Measurements from ENCODE around the gene IQCE. TPM values are rescaled to one million over a fixed set of nuclear protein-coding genes. Genes with fewer than 3 reads are reported as not detected.

Gene IQCE
- total RNA-seq, 1 experiment from 2014 or later, result 22.3 TPM

DNA sequence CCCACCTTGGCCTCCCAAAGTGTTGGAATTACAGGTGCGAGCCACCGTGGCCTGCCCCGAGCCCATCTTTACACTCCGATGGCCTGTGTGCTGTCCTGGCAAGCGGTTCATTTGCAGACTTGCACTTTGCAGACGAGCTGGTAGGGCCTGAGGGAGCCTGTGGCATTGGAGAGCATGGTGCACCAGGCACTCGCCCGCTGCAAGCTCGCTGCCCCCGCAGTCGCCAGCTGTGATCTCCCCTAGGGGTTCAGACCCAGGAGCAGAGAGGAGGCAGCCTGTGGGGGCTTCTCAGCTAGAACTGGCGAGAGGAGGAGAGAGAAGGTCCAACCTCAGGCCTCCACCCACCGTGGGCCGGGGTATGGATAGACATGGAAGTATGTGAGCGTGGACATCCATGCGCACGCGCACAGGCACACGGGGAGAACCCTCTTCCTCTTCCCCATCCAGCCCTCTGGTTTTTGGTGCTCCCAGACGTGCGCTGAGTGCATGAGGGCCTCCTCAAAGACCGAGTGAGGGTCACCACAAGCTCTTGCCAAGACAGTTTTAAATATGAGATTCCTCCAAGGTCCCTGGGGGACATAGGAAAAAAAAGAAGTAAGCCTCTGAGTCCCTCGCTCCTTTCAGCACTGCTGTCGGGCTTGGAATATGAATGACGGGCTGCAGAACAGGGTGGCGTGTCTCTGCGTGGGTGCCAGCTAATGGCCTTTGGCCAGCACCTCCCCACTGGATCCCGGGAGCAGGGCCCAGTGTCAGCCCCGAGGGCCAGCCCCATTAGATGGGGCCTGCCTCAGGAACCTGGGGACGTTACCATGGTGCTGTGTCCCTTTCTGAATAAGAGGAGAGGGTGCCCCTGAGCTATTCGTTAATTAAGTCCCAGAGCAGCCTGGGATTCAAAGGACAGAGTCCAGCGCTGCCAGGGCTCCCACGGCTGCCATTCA, 57.9 kb downstream of the IQCE start:
- in situ Hi-C loops (cut with HindIII; ENCODE audit: low pct_unique_long_range_greater_than_20kb, low sequenced_read_pairs), result no loop called here
- DNase-seq (ENCODE audit: low read depth, low spot score), result no peak

- in situ Hi-C loops (cut with HindIII; ENCODE audit: low pct_unique_long_range_greater_than_20kb, low sequenced_read_pairs), result no loop called here
- no peak for DNase-seq (ENCODE audit: low read depth, low spot score)
Observed at GRCh38 chr7:2617325-2617905, 58.6 kb downstream of the IQCE start.

- in situ Hi-C loops (cut with HindIII; ENCODE audit: low pct_unique_long_range_greater_than_20kb, low sequenced_read_pairs), result no loop called here
- no peak for DNase-seq (ENCODE audit: low read depth, low spot score)
Observed at GRCh38 chr7:2619116-2619515, 60.3 kb downstream of the IQCE start.

DNA sequence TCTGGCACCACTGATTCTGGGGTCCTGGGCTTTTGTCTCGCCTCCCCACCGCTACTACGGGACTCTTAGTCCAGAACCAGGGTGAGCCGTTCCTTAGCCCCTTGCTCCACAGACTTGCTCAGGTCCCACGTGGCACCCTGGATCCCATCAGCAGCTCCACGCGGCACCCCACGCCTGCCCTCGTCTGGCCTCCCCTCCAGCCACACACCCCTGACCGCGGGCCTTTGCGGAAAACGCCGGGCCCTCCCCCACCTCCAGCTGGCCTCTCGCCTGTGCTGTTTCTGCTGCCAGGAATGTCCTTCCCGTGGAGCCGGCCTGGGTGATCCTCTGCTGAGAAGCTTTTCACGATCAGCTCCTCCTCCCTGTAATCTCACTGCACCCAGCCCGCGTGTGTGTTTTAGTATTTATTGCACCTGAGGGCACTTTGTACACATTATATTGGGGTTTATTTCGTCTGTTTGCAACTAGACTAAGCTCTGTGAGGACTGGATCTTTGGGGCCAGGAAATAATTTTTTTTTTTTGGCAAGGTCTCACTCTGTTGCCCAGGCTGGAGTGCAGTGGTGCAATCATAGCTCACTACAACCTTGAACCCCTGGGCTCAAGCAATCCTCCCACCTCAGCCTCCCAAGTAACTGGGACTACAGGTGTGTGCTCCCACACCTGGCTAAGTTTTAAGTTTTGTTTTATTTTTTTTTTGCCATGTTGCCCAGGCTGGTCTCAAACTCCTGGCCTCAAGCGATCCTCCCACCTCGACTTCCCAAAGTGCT, 62.5 kb downstream of the IQCE start:
- no peak for DNase-seq (ENCODE audit: low read depth, low spot score)

DNA sequence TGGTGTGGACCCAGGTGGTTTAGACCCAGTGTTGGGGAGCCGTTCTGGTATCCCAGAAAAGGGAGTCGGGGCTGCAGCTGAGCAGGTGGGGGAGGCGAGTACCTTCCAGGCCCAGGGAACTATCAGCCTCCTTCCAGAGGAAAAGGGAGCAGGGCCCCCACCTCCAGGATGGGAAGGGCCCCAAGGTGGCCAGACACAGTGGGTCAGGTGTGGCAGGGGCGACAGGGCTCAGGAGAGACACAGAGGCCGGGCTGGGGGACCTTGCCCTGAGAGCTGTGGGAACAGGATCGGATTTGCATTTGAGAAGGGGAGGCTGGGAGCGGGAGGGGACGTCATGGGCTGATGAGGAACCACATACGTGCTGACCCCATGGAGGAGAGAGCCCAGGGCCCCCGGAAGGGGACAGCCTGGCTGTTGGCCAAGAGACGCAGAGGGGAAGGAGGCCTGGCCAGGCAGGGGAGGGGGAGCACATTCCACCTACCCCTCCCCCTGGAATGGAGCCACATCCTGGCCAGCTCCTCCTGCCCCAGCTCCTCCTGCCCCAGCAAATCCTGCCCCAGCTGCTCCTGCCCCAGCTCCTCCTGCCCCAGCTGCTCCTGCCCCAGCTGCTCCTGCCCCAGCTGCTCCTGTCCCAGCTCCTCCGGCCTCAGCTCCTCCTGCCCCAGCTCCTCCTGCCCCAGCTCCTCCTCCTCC, 63.3 kb downstream of the IQCE start:
- in situ Hi-C loops (cut with HindIII; ENCODE audit: low pct_unique_long_range_greater_than_20kb, low sequenced_read_pairs), result no loop called here
- DNase-seq (ENCODE audit: low read depth, low spot score), result no peak

More for the DNA sequence above, 62.5 kb downstream of the IQCE start:
- in situ Hi-C loops (cut with HindIII; ENCODE audit: low pct_unique_long_range_greater_than_20kb, low sequenced_read_pairs), result no loop called here

- in situ Hi-C loops (cut with HindIII; ENCODE audit: low pct_unique_long_range_greater_than_20kb, low sequenced_read_pairs), result no loop called here
- no peak for DNase-seq (ENCODE audit: low read depth, low spot score)
Observed at GRCh38 chr7:2622869-2623697, 64.3 kb downstream of the IQCE start.

DNA sequence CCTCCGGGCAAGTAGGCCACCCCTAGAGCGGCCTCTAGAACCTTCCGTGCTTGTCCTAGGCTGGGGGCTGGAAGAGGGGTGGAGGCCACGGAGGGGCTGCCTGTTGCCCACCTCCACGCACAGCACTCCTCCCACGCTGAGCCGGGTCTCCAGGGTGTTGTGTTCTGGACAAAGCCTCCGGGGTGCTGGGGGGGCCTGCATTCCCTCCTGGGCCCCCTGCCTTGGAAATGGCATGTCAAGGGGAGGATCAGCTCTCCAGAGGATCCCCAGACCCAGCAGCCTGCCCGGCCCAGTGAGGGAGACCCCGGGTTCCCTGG, 64.9 kb downstream of the IQCE start:
- in situ Hi-C loops (cut with HindIII; ENCODE audit: low pct_unique_long_range_greater_than_20kb, low sequenced_read_pairs), result no loop called here
- no peak for DNase-seq (ENCODE audit: low read depth, low spot score)

- in situ Hi-C loops (cut with HindIII; ENCODE audit: low pct_unique_long_range_greater_than_20kb, low sequenced_read_pairs), result no loop called here
- DNase-seq (ENCODE audit: low read depth, low spot score), result no peak
Observed at GRCh38 chr7:2624293-2624886, 65.6 kb downstream of the IQCE start.

DNA sequence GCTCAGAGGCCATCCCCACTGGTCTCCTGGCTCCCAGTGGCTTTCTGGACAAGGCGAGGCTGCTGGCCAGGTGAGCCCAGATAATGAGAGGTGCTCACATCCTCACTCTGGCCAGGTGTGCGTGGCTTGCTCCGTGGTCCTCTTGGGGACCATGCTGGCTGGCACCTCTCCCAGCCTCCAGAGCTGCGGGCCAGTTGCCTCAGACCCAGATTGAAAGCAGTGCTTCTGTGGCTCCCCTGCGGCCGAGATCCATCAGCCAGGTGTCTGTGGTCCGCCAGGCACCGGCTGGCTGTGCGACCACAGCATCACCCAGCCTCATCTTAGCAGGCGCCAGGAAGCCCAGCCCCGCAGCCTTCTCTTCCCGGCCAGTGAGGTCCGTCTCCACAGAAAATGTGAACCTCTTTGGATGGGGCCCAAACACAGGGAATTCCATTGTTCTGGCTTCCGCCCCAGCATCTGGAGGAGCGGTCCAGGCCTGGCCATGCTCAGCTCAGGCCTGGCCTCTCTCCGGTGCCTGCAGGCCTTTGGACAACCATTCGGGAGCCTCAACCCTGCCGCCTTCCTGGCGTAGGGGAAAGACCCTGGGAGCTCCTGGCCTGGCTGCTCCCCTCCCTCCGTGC, 67.8 kb downstream of the IQCE start:
- in situ Hi-C loops (cut with HindIII; ENCODE audit: low pct_unique_long_range_greater_than_20kb, low sequenced_read_pairs), result no loop called here
- DNase-seq (ENCODE audit: low read depth, low spot score), result no peak

DNA sequence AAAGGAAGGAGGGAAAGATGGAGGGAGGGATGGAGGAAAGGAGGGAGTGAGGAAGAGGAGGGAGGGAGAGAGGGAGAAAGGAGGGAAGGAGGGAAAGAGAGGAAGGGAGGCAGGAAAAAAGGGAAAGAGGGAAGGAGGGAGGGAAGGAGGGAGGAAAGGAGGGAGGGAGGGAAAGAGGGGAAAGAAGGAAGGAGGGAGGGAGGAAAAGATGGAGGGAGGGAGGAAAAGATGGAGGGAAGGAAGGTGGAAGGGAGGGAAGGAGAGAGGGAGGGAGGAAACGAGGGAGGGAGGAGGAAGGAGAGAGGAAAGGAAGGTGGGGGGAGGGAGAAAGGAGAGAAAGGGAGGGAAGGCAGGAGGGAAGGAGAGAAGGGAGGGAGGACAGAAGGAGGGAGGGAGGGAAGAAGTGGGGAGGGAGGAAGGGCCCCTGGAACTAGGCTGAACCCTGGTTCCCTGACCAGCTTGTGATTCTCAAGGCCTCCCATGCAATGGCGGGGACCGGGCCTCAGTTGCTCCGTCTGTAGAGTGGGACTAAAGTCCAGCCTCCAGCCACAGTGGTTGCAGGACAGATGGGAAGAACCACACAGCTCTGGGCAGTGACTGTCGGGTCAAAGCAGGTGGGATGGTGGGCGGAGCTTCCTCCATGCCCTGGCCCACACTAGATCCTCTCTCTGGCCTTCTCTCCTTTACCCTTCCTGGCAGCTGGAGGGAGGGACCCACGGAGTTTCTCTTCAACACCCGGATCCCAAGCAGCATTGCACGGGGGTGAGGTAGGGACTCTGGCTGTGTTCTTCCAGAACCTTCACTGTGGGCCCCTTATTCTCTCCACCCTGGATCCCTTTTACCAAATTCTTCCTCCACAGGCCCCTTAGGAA, 68.7 kb downstream of the IQCE start:
- in situ Hi-C loops (cut with HindIII; ENCODE audit: low pct_unique_long_range_greater_than_20kb, low sequenced_read_pairs), result no loop called here
- no peak for DNase-seq (ENCODE audit: low read depth, low spot score)

DNA sequence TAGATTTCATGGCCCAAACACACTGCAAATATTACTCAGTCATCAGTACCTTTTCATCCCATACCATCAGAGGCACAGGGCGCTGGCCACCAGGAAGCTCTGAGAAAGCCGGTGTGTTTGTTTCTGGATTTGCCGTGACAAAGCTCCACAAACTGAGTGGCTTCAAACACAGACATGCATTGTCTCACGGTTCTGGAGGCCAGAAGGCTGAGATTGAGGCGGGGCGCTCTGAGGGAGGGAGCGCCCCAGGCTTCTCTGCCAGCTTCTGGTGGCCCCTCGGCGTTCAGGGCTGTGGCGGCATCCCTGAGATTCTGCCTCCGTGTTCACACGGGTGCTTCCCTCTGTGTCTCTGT, 69.3 kb downstream of the IQCE start:
- in situ Hi-C loops (cut with HindIII; ENCODE audit: low pct_unique_long_range_greater_than_20kb, low sequenced_read_pairs), result no loop called here
- peak; percentile 88 for DNase-seq (ENCODE audit: low read depth, low spot score)

DNA sequence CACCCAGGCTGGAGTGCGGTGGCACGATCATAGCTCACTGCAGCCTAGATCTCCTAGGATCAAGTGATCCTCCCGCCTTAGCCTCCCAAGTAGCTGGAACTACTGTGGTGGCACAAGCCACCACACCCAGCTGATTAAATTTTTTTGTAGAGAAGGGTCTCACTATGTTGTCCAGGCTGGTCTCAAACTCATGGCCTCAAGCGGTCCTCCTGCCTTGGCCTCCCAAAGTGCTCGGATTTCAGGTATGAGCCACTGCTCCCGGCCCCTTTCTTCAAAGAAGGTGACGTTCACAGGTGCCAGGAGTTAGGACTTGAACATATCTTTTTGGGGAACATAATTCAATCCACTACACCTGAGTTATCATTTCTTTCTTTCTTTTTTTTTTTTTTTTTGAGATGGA, 70.1 kb downstream of the IQCE start:
- in situ Hi-C loops (cut with HindIII; ENCODE audit: low pct_unique_long_range_greater_than_20kb, low sequenced_read_pairs), result no loop called here
- no peak for DNase-seq (ENCODE audit: low read depth, low spot score)

DNA sequence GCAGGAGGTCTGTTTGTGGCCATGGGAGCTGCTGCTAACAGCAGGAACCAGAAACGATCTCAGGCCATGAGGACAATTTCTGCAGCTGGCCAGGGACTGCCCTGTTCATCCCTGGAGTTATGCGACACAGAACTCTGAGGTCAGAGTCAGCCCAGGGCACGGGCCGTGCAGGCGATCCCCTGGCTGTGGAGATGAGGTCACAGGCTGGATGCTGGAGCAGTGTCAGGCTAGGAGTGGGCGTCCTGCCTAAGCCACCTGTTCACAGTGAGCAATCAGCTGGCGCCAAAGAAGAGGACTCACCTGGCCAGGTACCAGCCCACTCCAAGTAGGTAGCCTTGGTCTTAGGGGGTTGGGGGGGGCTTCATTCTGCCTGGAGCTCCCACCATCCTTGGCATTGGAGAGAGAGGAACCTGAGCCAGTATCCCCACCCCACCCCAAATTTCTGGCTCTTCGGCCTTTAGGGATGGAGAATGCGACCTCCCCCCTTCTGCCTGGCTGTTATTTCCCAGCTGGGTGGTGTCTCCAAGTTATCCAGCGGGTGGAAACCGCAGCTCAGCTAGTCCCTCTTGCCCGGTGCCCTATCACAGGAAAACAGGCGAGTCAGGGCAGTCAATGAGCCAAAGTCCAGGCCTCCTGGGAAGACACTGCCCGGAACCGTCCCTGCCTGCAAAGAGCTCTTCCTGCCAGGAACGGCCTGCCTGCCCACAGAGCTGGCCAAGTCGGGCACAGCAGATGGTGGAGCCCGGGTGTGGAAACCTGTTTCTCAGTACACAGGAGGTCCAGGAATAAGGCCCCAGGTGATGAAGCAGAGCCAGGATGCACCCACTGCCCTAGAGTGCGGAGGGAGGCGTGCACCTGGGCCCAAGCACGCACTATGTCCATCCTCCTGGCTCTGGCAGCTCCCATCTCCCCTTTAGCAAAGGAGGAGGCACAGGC, 71.2 kb downstream of the IQCE start:
- DNase-seq (ENCODE audit: low read depth, low spot score), result no peak
- in situ Hi-C loops (cut with HindIII; ENCODE audit: low pct_unique_long_range_greater_than_20kb, low sequenced_read_pairs), result no loop called here

- in situ Hi-C loops (cut with HindIII; ENCODE audit: low pct_unique_long_range_greater_than_20kb, low sequenced_read_pairs), result no loop called here
- DNase-seq (ENCODE audit: low read depth, low spot score), result no peak
Observed at GRCh38 chr7:2631946-2632732, 73.4 kb downstream of the IQCE start, which contains the start of gene TTYH3. TSS of gene TTYH3 (plus strand) at chr7:2631986. CDS start at chr7:2632156, 170 bp downstream.

Measured in SK-MEL-5 (cell line).